Measurements from ENCODE around the gene EED. TPM values are rescaled to one million over a fixed set of nuclear protein-coding genes. Genes with fewer than 3 reads are reported as not detected.

Gene EED
- total and polyA plus RNA-seq, 4 donors, result 5.4 to 17.1 (median 8.2) TPM

DNA sequence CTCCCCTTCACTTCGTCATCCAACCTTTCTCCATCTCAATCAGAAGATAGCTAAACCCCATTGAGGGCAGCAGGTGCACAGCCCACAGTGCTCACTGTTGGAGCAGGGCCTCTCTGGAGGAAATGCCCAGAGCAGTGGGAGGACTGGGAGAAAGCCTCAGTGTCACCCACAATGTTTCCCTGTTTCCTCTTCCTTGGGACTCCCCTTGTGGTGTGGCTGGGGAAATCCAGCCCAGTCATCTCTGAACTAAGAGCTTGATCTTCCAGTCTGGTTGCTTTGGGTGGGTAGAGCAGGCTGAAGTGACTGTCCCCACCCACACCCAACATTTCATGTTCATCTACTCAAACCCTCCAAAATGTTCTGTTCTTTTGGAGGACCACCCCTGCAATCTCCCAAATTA, 29.8 kb upstream of the EED start:
- WGBS, result 93% methylated on average over 1 of the region's 1 CpG
- no peak for TF ChIP-seq TAF1 (conservative IDR thresholded peaks at IDR 0.05)
- TF ChIP-seq FOXA1 (IDR thresholded peaks at IDR 0.05), result no peak
- TF ChIP-seq REST (IDR thresholded peaks at IDR 0.05), result no peak
- TF ChIP-seq SP1 (IDR thresholded peaks at IDR 0.05), result no peak
- no peak overlapping the region for H3K27ac ChIP-seq (ENCODE audit: low read depth in 1 of 2, low read length in 2 of 2)
- H3K36me3 ChIP-seq (ENCODE audit: control insufficient read depth in 4 of 4, insufficient read depth in 3 of 4, low read depth in 1 of 4, low read length in 3 of 4), result no peaks in the 10 kb centered on the region
- H3K27me3 ChIP-seq (ENCODE audit: control insufficient read depth in 4 of 4, insufficient read depth in 4 of 4, low read length in 3 of 4), result no peaks in the 10 kb centered on the region
- no peak overlapping the region for H3K9ac ChIP-seq (ENCODE audit: low read depth in 1 of 2, low read length in 2 of 2)
- H3K9me3 ChIP-seq (ENCODE audit: control insufficient read depth in 4 of 4, low read length in 3 of 4), result no peaks in the 10 kb centered on the region
- peaks cover 0 to 9% (median 3%) of the 10 kb centered on the region in 4 donors for H3K4me1 ChIP-seq (ENCODE audit: control insufficient read depth in 4 of 4, insufficient read depth in 4 of 4, low read length in 3 of 4)
- no peak overlapping the region for H3K4me3 ChIP-seq (ENCODE audit: low read depth in 1 of 3, low read length in 3 of 3)
- no peak for DNase-seq (ENCODE audit: low spot score)

- H3K27ac ChIP-seq (ENCODE audit: low read depth in 1 of 2, low read length in 2 of 2), result no peak overlapping the region
- 36% methylated on average over 14 of the region's 14 CpGs for WGBS
- TF ChIP-seq SP1 (IDR thresholded peaks at IDR 0.05) (no peak), HNF4G (IDR thresholded peaks at IDR 0.05) (no peak), ZBTB33 (IDR thresholded peaks at IDR 0.05) (no peak), REST (IDR thresholded peaks at IDR 0.05) (no peak), YY1 (IDR thresholded peaks at IDR 0.05) (peak; percentile 38), EGR1 (IDR thresholded peaks at IDR 0.05; ENCODE audit: low read depth in 2 of 2) (no peak), GABPA (IDR thresholded peaks at IDR 0.05 in 1 of 2, conservative IDR thresholded peaks at IDR 0.05 in 1 of 2) (no peak), ATF3 (IDR thresholded peaks at IDR 0.05) (no peak), FOXA1 (IDR thresholded peaks at IDR 0.05) (no peak), HNF4A (conservative IDR thresholded peaks at IDR 0.05) (peak; percentile 21 to 70), JUND (IDR thresholded peaks at IDR 0.05) (no peak), TAF1 (conservative IDR thresholded peaks at IDR 0.05) (no peak), NR2F2 (IDR thresholded peaks at IDR 0.05) (no peak), RXRA (IDR thresholded peaks at IDR 0.05) (peak in 1 of 2 donors; percentile 46), FOXA2 (IDR thresholded peaks at IDR 0.05) (no peak), CTCF (IDR thresholded peaks at IDR 0.05; ENCODE audit: low read depth, low read length, missing input control) (peak; percentile 88), RAD21 (IDR thresholded peaks at IDR 0.05) (peak; percentile 94 to 96)
- TF ChIP-seq, protein P1, sequence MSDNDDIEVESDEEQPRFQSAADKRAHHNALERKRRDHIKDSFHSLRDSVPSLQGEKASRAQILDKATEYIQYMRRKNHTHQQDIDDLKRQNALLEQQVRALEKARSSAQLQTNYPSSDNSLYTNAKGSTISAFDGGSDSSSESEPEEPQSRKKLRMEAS (IDR thresholded peaks at IDR 0.05), result no peak
- H3K9ac ChIP-seq (ENCODE audit: low read depth in 1 of 2, low read length in 2 of 2), result no peak overlapping the region
- H3K4me1 ChIP-seq (ENCODE audit: control insufficient read depth in 4 of 4, insufficient read depth in 4 of 4, low read length in 3 of 4), result peaks cover 0 to 9% (median 2%) of the 10 kb centered on the region in 4 donors
- no peaks in the 10 kb centered on the region for H3K9me3 ChIP-seq (ENCODE audit: control insufficient read depth in 4 of 4, low read length in 3 of 4)
- peak overlapping the region in 1 of 3 donors; percentile 26 for H3K4me3 ChIP-seq (ENCODE audit: low read depth in 1 of 3, low read length in 3 of 3)
- no peaks in the 10 kb centered on the region for H3K36me3 ChIP-seq (ENCODE audit: control insufficient read depth in 4 of 4, insufficient read depth in 3 of 4, low read depth in 1 of 4, low read length in 3 of 4)
- peak; percentile 81 for DNase-seq (ENCODE audit: low spot score)
- H3K27me3 ChIP-seq (ENCODE audit: control insufficient read depth in 4 of 4, insufficient read depth in 4 of 4, low read length in 3 of 4), result no peaks in the 10 kb centered on the region
Measured at GRCh38 chr11:86218125-86219084, 26.1 kb upstream of the EED start.
